Gastrocnemius medialis (tissue), 4 donors: Measurements from ENCODE around the gene MSANTD3.
A peak's percentile ranks its signal among the peaks of the same experiment; 100 is the strongest.

Source experiments
- CTCF ChIP-seq, 5 experiments: fragments of 450-650 bp in 3 of 5; fragments of 200-600 bp in 2 of 5; sonication (generic) in 2 of 5; IDR thresholded peaks in 4 of 5; conservative IDR thresholded peaks in 1 of 5; 1 replicate in 4 of 5; 2 replicates in 1 of 5; pipeline ENCODE4 v1.5.1; 2016 to 2019; ENCODE audit warnings: antibody characterized with exemption in 5 of 5, mild to moderate bottlenecking in 3 of 5, moderate library complexity in 3 of 5
- POLR2A ChIP-seq, 2 donors: fragments of 450-650 bp; IDR thresholded peaks; one replicate each; pipeline ENCODE4 v1.6.1; 2017; ENCODE audit warnings: antibody characterized with exemption in 2 of 2, mild to moderate bottlenecking in 2 of 2, moderate library complexity in 2 of 2

GRCh38 chr9:100445161-100445902, 18.4 kb downstream of the MSANTD3 start:
- TF ChIP-seq CTCF (IDR thresholded peaks at IDR 0.05 in 4 of 5, conservative IDR thresholded peaks at IDR 0.05 in 1 of 5) (peak in 4 of 5 experiments; percentile 17 to 38 (median 36)), POLR2A (IDR thresholded peaks at IDR 0.05) (no peak)
